Measurements from ENCODE around the gene PTPRO.

- no peak for TF ChIP-seq CTCF (IDR thresholded peaks at IDR 0.05)
- TF ChIP-seq POLR2A (IDR thresholded peaks at IDR 0.05) = no peak
Measured at GRCh38 chr12:15603474-15604085, 281.3 kb downstream of the PTPRO start.
